K562 (cell line): ENCODE results near the gene CDC37. TPM values are rescaled to one million over a fixed set of nuclear protein-coding genes. Genes with fewer than 3 reads are reported as not detected.

ENCODE experiments used
- ARID4B ChIP-seq: sonication (generic); formaldehyde crosslinking; IDR thresholded peaks from 2 replicates; pipeline ENCODE4 v1.8.0; 2022; ENCODE audit warnings: mild to moderate bottlenecking, missing genetic modification reagents
- BDP1 ChIP-seq: IDR thresholded peaks from 3 replicates; pipeline ENCODE4 v1.6.1; 2011; ENCODE audit not compliant: insufficient read length, insufficient read depth
- CEBPG ChIP-seq, 3 experiments: fragments of 200-800 bp in 1 of 3; sonication (Bioruptor generic) in 1 of 3; sonication (generic) in 1 of 3; formaldehyde crosslinking in 1 of 3; IDR thresholded peaks in 2 of 3; conservative IDR thresholded peaks in 1 of 3; 2 replicates each; pipeline versions ENCODE4 v1.6.1 to v1.8.0; 2016 to 2022; ENCODE audit warnings: missing compliant biosample characterization in 2 of 3, missing genetic modification characterization in 2 of 3, mild to moderate bottlenecking in 1 of 3, missing genetic modification reagents in 1 of 3
- CXXC5 ChIP-seq: fragments of 250-450 bp; sonication (Bioruptor Pico); IDR thresholded peaks from 2 replicates; pipeline ENCODE4 v1.8.0; 2022; ENCODE audit warnings: inconsistent platforms, mild to moderate bottlenecking, moderate library complexity
- ETV5 ChIP-seq: sonication (generic); formaldehyde crosslinking; IDR thresholded peaks from 2 replicates; pipeline ENCODE4 v1.4.0; 2020; ENCODE audit warnings: low read depth, mild to moderate bottlenecking, missing genetic modification reagents
- FOSL1 ChIP-seq: fragments of 200-800 bp; sonication (Bioruptor generic); conservative IDR thresholded peaks from 2 replicates; pipeline ENCODE4 v1.6.1; 2016; ENCODE audit warnings: missing genetic modification characterization, missing compliant biosample characterization
- FOXK1 ChIP-seq: sonication (generic); formaldehyde crosslinking; IDR thresholded peaks from 2 replicates; pipeline ENCODE4 v1.8.0; 2022; ENCODE audit warnings: missing genetic modification reagents, mild to moderate bottlenecking, borderline replicate concordance
- HDAC1 ChIP-seq, 2 experiments: fragments of 450-650 bp; IDR thresholded peaks; 2 replicates each; pipeline ENCODE4 v1.6.1; 2016 to 2017; ENCODE audit warnings: inconsistent platforms in 1 of 2, mild to moderate bottlenecking in 1 of 2, moderate library complexity in 1 of 2
- HINFP ChIP-seq: fragments of 450-650 bp; conservative IDR thresholded peaks from 2 replicates; pipeline ENCODE4 v1.6.1; 2016; ENCODE audit warnings: missing genetic modification characterization, low read depth, mild to moderate bottlenecking, control low read depth, missing compliant biosample characterization
- HNRNPLL ChIP-seq: fragments of 200-400 bp; formaldehyde crosslinking; IDR thresholded peaks from 2 replicates; pipeline ENCODE4 v1.6.1; 2017; ENCODE audit warnings: low read length, low read depth, mild to moderate bottlenecking; ENCODE audit not compliant: poor library complexity, severe bottlenecking
- KLF16 ChIP-seq: IDR thresholded peaks from 2 replicates; pipeline ENCODE4 v1.6.1; 2016; ENCODE audit warnings: antibody characterized with exemption
- MAFF ChIP-seq: IDR thresholded peaks from 2 replicates; pipeline ENCODE4 v1.6.1; 2012; ENCODE audit warnings: low read length, improper control_type of control experiment
- NCOR1 ChIP-seq: fragments of 450-650 bp; IDR thresholded peaks from 2 replicates; pipeline ENCODE4 v1.6.1; 2016; ENCODE audit warnings: mild to moderate bottlenecking, moderate library complexity
- POLR2AphosphoS5 ChIP-seq: IDR thresholded peaks from 2 replicates; pipeline ENCODE4 v1.6.1; 2011; ENCODE audit warnings: mild to moderate bottlenecking, low read depth, low read length, moderate library complexity; ENCODE audit not compliant: control insufficient read depth, insufficient read depth
- RBBP5 ChIP-seq: fragments of 200-600 bp; sonication (generic); IDR thresholded peaks from 2 replicates; pipeline ENCODE4 v1.6.1; 2012; ENCODE audit warnings: borderline replicate concordance, mild to moderate bottlenecking, low read length, control low read depth, inconsistent platforms; ENCODE audit not compliant: insufficient read depth, poor library complexity, severe bottlenecking
- RBM15 ChIP-seq: fragments of 200-400 bp; formaldehyde crosslinking; IDR thresholded peaks from 2 replicates; pipeline ENCODE4 v1.6.1; 2018; ENCODE audit warnings: mild to moderate bottlenecking, low read length, moderate library complexity; ENCODE audit not compliant: insufficient read depth
- RCOR1 ChIP-seq, 2 experiments: IDR thresholded peaks; 2 replicates each; pipeline ENCODE4 v1.6.1; 2012; ENCODE audit warnings: low read depth in 2 of 2, low read length in 2 of 2, borderline replicate concordance in 1 of 2, improper control_type of control experiment in 1 of 2
- SP1 ChIP-seq: sonication (generic); formaldehyde crosslinking; IDR thresholded peaks from 2 replicates; pipeline ENCODE4 v1.8.1; 2022; ENCODE audit warnings: mild to moderate bottlenecking, missing genetic modification reagents
- XRCC5 ChIP-seq: fragments of 200-400 bp; formaldehyde crosslinking; IDR thresholded peaks from 2 replicates; pipeline ENCODE4 v1.6.1; 2017; ENCODE audit warnings: low read depth, mild to moderate bottlenecking, low read length
- YY1 ChIP-seq, 3 experiments: IDR thresholded peaks; 2 replicates each; pipeline ENCODE4 v1.6.1; 2011; ENCODE audit warnings: low read length in 2 of 3, mild to moderate bottlenecking in 2 of 3, moderate library complexity in 2 of 3, borderline replicate concordance in 1 of 3, control low read depth in 1 of 3, low read depth in 1 of 3; ENCODE audit not compliant: insufficient read depth in 3 of 3, insufficient replicate concordance in 2 of 3, control insufficient read depth in 1 of 3, insufficient read length in 1 of 3; ENCODE audit errors: extremely low read depth in 1 of 3
- polyA plus RNA-seq, 8 experiments: library from polyadenylated mRNA; depleted of rRNA in 4 of 8; stranded (reverse) in 5 of 8; unstranded in 3 of 8; fragments of >200 nt; fragmentation: Nextera tagmentation in 2 of 8; fragmentation: Illumina TruSeq in 1 of 8; extraction: Ambion mirVana in 2 of 8; extraction: Trizol in 1 of 8; gene quantifications; 2 replicates each; pipeline versions ENCODE4 v1.2.1 to v1.2.3, GENCODE V29; 2011 to 2014; ENCODE audit warnings: inconsistent platforms in 1 of 8, missing spikeins in 1 of 8
- total RNA-seq, 7 experiments: library from RNA; depleted of rRNA in 6 of 7; stranded (reverse); fragments of >200 nt in 6 of 7; fragmentation: Illumina TruSeq in 2 of 7; extraction: Trizol in 2 of 7; gene quantifications; 2 replicates each; pipeline versions ENCODE4 v1.2.1 to v1.2.3, GENCODE V29; 2011 to 2021; ENCODE audit warnings: low replicate concordance in 1 of 7

CDC37 gene
- total and polyA plus RNA-seq, 9 of the 15 experiments (the other 6 are each of a cell fraction or from before 2014, with no cell fraction given) = 6.6 to 538 (median 227) TPM

- peak; percentile 69 for TF ChIP-seq ARID4B (CRISPR knock-in tag)
- TF ChIP-seq FOXK1 (CRISPR knock-in tag) = no peak
- peak; percentile 100 for TF ChIP-seq HINFP (tag)
- peak; percentile 88; the same call in 1 of the 2 replicates for TF ChIP-seq XRCC5
- peak; percentile 39; the same call in 1 of the 2 replicates for TF ChIP-seq SP1 (CRISPR knock-in tag)
- peak; percentile 96 for TF ChIP-seq HNRNPLL
- 0 out of 2 replicates have a peak, but pooled peaks have one; percentile 22 for TF ChIP-seq NCOR1
- peak; percentile 55 for TF ChIP-seq KLF16
- no peak for TF ChIP-seq BDP1
- TF ChIP-seq CXXC5 (CRISPR knock-in tag) = peak; percentile 77
- TF ChIP-seq ETV5 (CRISPR knock-in tag) = peak; percentile 60; the same call in 1 of the 2 replicates
- 0 out of 2 replicates have a peak, but pooled peaks have one; percentile 18 for TF ChIP-seq MAFF
- peak; percentile 11; the same call in 1 of the 2 replicates for TF ChIP-seq POLR2AphosphoS5
- peak; percentile 59 for TF ChIP-seq RBBP5
- no peak for TF ChIP-seq RBM15
- peak; percentile 39; the same call in 1 of the 2 replicates for TF ChIP-seq FOSL1
- peak in 2 of 3 experiments; percentile 58 to 69 for TF ChIP-seq YY1 (IDR thresholded peaks at IDR 0.05; ENCODE audit: borderline replicate concordance in 1 of 3, control insufficient read depth in 1 of 3, extremely low read depth in 1 of 3, insufficient read depth in 3 of 3, insufficient read length in 1 of 3, insufficient replicate concordance in 2 of 3, low read depth in 1 of 3, low read length in 2 of 3)
- peak in 1 of 2 experiments; percentile 66; a peak in 2 of 4 replicates for TF ChIP-seq HDAC1 (IDR thresholded peaks at IDR 0.05)
- TF ChIP-seq CEBPG (CRISPR knock-in tag; IDR thresholded peaks at IDR 0.05) = no peak
- no peak for TF ChIP-seq CEBPG (tag; conservative IDR thresholded peaks at IDR 0.05 in 1 of 2, IDR thresholded peaks at IDR 0.05 in 1 of 2)
- TF ChIP-seq RCOR1 (IDR thresholded peaks at IDR 0.05; ENCODE audit: borderline replicate concordance in 1 of 2, low read depth in 2 of 2, low read length in 2 of 2) = peak in 1 of 2 experiments; percentile 22; a peak in 1 of 4 replicates
These were observed 20.8 kb upstream of the CDC37 start (continued) for GRCh38 chr19:10424011-10424637.
